WTC11 (cell line): Measurements from ENCODE around the gene CPEB3. TPM values are rescaled to one million over a fixed set of nuclear protein-coding genes. Genes with fewer than 3 reads are reported as not detected.

Experiments
- ATAC-seq: fragments of 200-7000 bp; cut with Tn5 transposase; 2 replicates; pipeline ENCODE4 v1.10.0; 2021; ENCODE audit warnings: mild to moderate bottlenecking, moderate library complexity
- CTCF ChIA-PET: fragments of 300-600 bp; sonication (Branson Sonifier 250); formaldehyde crosslinking; loops from one replicate; lab custom pipeline; 2021; ENCODE audit warnings: antibody characterized with exemption; lab: Charles Lee
- POLR2A ChIA-PET: fragments of 350-600 bp; sonication (Branson Sonifier 250); formaldehyde crosslinking; loops from one replicate; lab custom pipeline; 2021; ENCODE audit warnings: antibody characterized with exemption; lab: Charles Lee
- DNase-seq: peaks from one replicate; pipeline ENCODE4 v3.0.0; 2021; ENCODE audit warnings: low spot score
- H3K27ac Mint-ChIP-seq: 2 replicates; pipeline ENCODE4 v1.8.0; 2021; ENCODE audit warnings: mixed read lengths
- H3K27me3 Mint-ChIP-seq: 2 replicates; pipeline ENCODE4 v1.8.0; 2021; ENCODE audit warnings: low read depth, mild to moderate bottlenecking, moderate library complexity, mixed read lengths
- H3K36me3 Mint-ChIP-seq: 2 replicates; pipeline ENCODE4 v1.8.0; 2021; ENCODE audit warnings: mixed read lengths
- H3K4me1 Mint-ChIP-seq: 2 replicates; pipeline ENCODE4 v1.8.0; 2022; ENCODE audit warnings: mixed read lengths
- H3K4me3 Mint-ChIP-seq: 2 replicates; pipeline ENCODE4 v1.8.0; 2021; ENCODE audit warnings: mild to moderate bottlenecking, moderate library complexity, mixed read lengths
- H3K9me3 Mint-ChIP-seq: 2 replicates; pipeline ENCODE4 v1.8.0; 2021; ENCODE audit warnings: mixed read lengths
- CREB1 ChIP-seq: sonication (generic); formaldehyde crosslinking; IDR thresholded peaks from 2 replicates; pipeline ENCODE4 v1.8.0; 2023; ENCODE audit warnings: mild to moderate bottlenecking, missing genetic modification reagents
- ESRRA ChIP-seq: sonication (generic); formaldehyde crosslinking; IDR thresholded peaks from 2 replicates; pipeline ENCODE4 v1.8.1; 2022; ENCODE audit warnings: mild to moderate bottlenecking, missing genetic modification reagents, borderline replicate concordance
- FOXK1 ChIP-seq: sonication (generic); formaldehyde crosslinking; IDR thresholded peaks from 2 replicates; pipeline ENCODE4 v1.8.0; 2022; ENCODE audit warnings: mild to moderate bottlenecking, moderate library complexity, missing genetic modification reagents
- FOXP1 ChIP-seq: sonication (generic); formaldehyde crosslinking; IDR thresholded peaks from 2 replicates; pipeline ENCODE4 v1.8.0; 2022; ENCODE audit warnings: missing genetic modification reagents, mild to moderate bottlenecking, moderate library complexity, borderline replicate concordance
- GABPB1 ChIP-seq: sonication (generic); formaldehyde crosslinking; IDR thresholded peaks from 2 replicates; pipeline ENCODE4 v1.8.1; 2023; ENCODE audit warnings: mild to moderate bottlenecking, missing genetic modification reagents
- NFATC4 ChIP-seq: fragments of 250-450 bp; sonication (Bioruptor Pico); IDR thresholded peaks from 2 replicates; pipeline ENCODE4 v1.9.0; 2021; ENCODE audit warnings: mild to moderate bottlenecking
- RORB ChIP-seq: fragments of 250-450 bp; sonication (Bioruptor Pico); IDR thresholded peaks from 2 replicates; pipeline ENCODE4 v1.9.0; 2021; ENCODE audit warnings: mild to moderate bottlenecking
- SOX15 ChIP-seq: fragments of 250-450 bp; sonication (Bioruptor Pico); IDR thresholded peaks from 2 replicates; pipeline ENCODE4 v1.9.0; 2021; ENCODE audit warnings: mild to moderate bottlenecking
- SP1 ChIP-seq: sonication (generic); formaldehyde crosslinking; conservative IDR thresholded peaks from 2 replicates; pipeline ENCODE4 v1.8.1; 2022; ENCODE audit warnings: missing genetic modification reagents
- ZNF232 ChIP-seq: sonication (generic); formaldehyde crosslinking; IDR thresholded peaks from 2 replicates; pipeline ENCODE4 v1.8.0; 2022; ENCODE audit warnings: mild to moderate bottlenecking, missing genetic modification reagents
- ZNF263 ChIP-seq: sonication (generic); formaldehyde crosslinking; IDR thresholded peaks from 2 replicates; pipeline ENCODE4 v1.8.1; 2022; ENCODE audit warnings: low read depth, mild to moderate bottlenecking, moderate library complexity, missing genetic modification reagents
- total RNA-seq: library from RNA; stranded (reverse); gene quantifications from 3 replicates; pipeline ENCODE4 v1.2.3, GENCODE V29; 2021
- TF ChIP-seq, protein P1 (sequence below): sonication (generic); formaldehyde crosslinking; IDR thresholded peaks from 2 replicates; pipeline ENCODE4 v1.8.0; 2022; ENCODE audit warnings: missing genetic modification reagents
- TF ChIP-seq, protein P2 (sequence below): sonication (generic); formaldehyde crosslinking; IDR thresholded peaks from 2 replicates; pipeline ENCODE4 v1.8.1; 2022; ENCODE audit warnings: missing genetic modification reagents, borderline replicate concordance
- TF ChIP-seq, protein P3 (sequence below): fragments of 250-450 bp; sonication (Bioruptor Pico); IDR thresholded peaks from 2 replicates; pipeline ENCODE4 v2.1.2; 2022; ENCODE audit warnings: mild to moderate bottlenecking, moderate library complexity
- TF ChIP-seq, protein P4 (sequence below): sonication (generic); formaldehyde crosslinking; IDR thresholded peaks from 2 replicates; pipeline ENCODE4 v1.8.0; 2023; ENCODE audit warnings: missing genetic modification reagents, mild to moderate bottlenecking, borderline replicate concordance

Gene CPEB3
- total RNA-seq, 1 experiment from 2014 or later = 2.4 TPM

DNA sequence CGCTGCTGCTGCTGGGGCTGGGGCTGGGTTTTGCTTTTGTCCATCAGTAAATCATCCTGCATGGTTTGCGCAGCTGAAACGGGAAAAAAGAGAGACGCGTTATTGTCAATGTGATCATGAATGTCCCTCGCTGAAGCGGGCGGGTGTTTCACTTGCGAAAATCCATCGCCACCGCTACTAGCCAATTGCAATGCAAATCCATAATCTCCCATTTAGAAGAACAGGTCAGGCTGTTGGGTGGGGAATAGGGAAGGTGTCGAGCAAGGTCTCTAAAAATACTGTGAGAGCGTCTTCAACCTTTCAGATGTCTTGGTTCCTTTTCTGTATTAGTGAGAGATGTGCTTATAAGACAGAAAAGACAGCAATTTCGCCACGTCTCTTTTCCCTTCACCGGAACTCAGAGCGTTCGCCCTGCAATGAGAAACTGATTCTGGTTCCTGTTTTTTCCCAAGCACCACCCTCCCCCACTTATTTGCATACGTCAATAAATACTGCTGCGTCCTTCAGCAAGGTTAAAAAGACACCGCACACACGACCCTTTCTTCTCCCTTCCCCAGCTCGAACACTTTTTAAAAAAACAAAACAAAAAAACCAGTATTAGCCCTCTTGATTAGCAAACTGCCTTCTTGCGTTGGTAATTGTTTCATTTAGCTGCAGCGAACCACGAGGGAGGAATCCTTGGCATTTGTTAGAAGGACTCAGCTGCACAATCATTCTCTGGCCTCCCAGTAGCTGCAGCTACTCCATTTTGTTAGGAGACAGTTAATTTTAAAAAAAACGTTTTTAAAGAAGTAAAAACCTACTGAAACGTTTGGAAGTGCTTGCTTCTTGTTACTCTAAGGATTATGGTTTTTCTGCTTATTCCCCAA is 50.4 kb downstream of the CPEB3 start:
- peak overlapping the region; percentile 91 for H3K27ac Mint-ChIP-seq
- DNase-seq (peak; percentile 19), ATAC-seq (peak; percentile 43)
- peaks cover 40% of the 10 kb centered on the region for H3K27me3 Mint-ChIP-seq
- H3K36me3 Mint-ChIP-seq = no peaks in the 10 kb centered on the region
- peak overlapping the region; percentile 91 for H3K4me3 Mint-ChIP-seq
- TF ChIP-seq ESRRA (CRISPR knock-in tag) = 0 out of 2 replicates have a peak, but pooled peaks have one; percentile 12
- TF ChIP-seq FOXK1 (CRISPR knock-in tag) = peak; percentile 82; the same call in 1 of the 2 replicates
- TF ChIP-seq, protein P1, sequence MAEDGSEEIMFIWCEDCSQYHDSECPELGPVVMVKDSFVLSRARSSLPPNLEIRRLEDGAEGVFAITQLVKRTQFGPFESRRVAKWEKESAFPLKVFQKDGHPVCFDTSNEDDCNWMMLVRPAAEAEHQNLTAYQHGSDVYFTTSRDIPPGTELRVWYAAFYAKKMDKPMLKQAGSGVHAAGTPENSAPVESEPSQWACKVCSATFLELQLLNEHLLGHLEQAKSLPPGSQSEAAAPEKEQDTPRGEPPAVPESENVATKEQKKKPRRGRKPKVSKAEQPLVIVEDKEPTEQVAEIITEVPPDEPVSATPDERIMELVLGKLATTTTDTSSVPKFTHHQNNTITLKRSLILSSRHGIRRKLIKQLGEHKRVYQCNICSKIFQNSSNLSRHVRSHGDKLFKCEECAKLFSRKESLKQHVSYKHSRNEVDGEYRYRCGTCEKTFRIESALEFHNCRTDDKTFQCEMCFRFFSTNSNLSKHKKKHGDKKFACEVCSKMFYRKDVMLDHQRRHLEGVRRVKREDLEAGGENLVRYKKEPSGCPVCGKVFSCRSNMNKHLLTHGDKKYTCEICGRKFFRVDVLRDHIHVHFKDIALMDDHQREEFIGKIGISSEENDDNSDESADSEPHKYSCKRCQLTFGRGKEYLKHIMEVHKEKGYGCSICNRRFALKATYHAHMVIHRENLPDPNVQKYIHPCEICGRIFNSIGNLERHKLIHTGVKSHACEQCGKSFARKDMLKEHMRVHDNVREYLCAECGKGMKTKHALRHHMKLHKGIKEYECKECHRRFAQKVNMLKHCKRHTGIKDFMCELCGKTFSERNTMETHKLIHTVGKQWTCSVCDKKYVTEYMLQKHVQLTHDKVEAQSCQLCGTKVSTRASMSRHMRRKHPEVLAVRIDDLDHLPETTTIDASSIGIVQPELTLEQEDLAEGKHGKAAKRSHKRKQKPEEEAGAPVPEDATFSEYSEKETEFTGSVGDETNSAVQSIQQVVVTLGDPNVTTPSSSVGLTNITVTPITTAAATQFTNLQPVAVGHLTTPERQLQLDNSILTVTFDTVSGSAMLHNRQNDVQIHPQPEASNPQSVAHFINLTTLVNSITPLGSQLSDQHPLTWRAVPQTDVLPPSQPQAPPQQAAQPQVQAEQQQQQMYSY = 0 out of 2 replicates have a peak, but pooled peaks have one; percentile 26
- TF ChIP-seq GABPB1 (CRISPR knock-in tag) = no peak
- ChIA-PET POLR2A (interaction anchor here (0.6 to 1.6 kb wide), 2 partner anchors 24 to 50 kb away, joined by 4 to 7 read pairs; partner anchors contain the start of genes CPEB3 and MARCHF5), CTCF (interaction anchor here (1.0 to 1.9 kb wide), 3 partner anchors 24 to 194 kb away, joined by 3 to 14 read pairs (median 3); partner anchors contain the start of genes CPEB3 and MARCHF5)
- H3K9me3 Mint-ChIP-seq = no peaks in the 10 kb centered on the region
- peaks cover 36% of the 10 kb centered on the region for H3K4me1 Mint-ChIP-seq

DNA sequence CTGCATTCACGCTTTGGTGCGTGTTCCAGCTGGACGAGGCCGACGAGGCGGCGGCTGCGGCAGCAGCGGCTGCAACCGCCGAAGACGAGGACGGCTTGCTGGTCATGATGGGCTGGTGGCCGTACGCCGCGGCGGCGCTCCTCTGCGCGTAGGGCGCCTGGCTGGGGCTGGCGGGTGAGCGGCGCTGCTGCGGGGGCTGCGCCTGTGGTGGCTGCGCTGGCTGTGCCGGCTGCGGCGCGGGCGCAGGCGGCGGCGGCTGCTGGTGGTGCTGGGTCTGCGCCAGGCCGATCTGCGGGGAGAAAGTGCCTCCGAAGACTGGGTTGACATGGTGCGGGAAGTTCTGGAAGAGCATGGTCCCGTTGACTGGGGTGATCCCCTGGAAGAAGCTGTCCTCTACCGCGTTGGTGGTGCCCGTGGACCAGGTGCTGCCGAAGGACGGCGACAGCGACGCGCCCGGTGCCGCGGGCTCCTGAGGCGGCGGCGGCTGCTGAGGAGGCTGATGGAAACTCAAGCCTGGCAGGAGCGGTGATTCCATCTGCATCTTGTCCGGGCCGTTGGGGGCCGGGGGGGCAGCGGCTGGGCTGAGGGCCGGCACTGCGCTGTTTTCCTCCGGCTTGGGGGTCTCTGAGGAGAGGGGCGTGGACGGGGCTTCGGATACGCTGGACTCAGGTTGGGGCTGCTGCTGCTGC is 51.1 kb downstream of the CPEB3 start:
- Mint-ChIP-seq H3K4me1 (peaks cover 36% of the 10 kb centered on the region), H3K4me3 (peak overlapping the region; percentile 91), H3K9me3 (no peaks in the 10 kb centered on the region), H3K36me3 (no peaks in the 10 kb centered on the region), H3K27me3 (peaks cover 40% of the 10 kb centered on the region), H3K27ac (peak overlapping the region; percentile 91)
- ChIA-PET CTCF (interaction anchor here (1.0 to 1.9 kb wide), 2 partner anchors 51 to 55 kb away, joined by 3 to 14 read pairs; partner anchors contain the start of genes CPEB3 and MARCHF5), POLR2A (interaction anchor here (1.2 to 2.1 kb wide), 2 partner anchors 20 to 51 kb away, joined by 3 to 8 read pairs; partner anchors contain the start of genes CPEB3 and MARCHF5)
- DNase-seq (peak; percentile 60), ATAC-seq (peak; percentile 58)
- TF ChIP-seq, protein P2, sequence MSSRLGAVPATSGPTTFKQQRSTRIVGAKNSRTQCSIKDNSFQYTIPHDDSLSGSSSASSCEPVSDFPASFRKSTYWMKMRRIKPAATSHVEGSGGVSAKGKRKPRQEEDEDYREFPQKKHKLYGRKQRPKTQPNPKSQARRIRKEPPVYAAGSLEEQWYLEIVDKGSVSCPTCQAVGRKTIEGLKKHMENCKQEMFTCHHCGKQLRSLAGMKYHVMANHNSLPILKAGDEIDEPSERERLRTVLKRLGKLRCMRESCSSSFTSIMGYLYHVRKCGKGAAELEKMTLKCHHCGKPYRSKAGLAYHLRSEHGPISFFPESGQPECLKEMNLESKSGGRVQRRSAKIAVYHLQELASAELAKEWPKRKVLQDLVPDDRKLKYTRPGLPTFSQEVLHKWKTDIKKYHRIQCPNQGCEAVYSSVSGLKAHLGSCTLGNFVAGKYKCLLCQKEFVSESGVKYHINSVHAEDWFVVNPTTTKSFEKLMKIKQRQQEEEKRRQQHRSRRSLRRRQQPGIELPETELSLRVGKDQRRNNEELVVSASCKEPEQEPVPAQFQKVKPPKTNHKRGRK = no peak
- TF ChIP-seq FOXP1 (CRISPR knock-in tag) (peak; percentile 71; the same call in 1 of the 2 replicates), ZNF263 (CRISPR knock-in tag) (no peak), CREB1 (CRISPR knock-in tag) (no peak), NFATC4 (CRISPR knock-in tag) (no peak), RORB (CRISPR knock-in tag) (no peak), SP1 (0 out of 2 replicates have a peak, but pooled peaks have one; percentile 18), ZNF232 (no peak), SOX15 (CRISPR knock-in tag) (no peak)
- TF ChIP-seq, protein P3, sequence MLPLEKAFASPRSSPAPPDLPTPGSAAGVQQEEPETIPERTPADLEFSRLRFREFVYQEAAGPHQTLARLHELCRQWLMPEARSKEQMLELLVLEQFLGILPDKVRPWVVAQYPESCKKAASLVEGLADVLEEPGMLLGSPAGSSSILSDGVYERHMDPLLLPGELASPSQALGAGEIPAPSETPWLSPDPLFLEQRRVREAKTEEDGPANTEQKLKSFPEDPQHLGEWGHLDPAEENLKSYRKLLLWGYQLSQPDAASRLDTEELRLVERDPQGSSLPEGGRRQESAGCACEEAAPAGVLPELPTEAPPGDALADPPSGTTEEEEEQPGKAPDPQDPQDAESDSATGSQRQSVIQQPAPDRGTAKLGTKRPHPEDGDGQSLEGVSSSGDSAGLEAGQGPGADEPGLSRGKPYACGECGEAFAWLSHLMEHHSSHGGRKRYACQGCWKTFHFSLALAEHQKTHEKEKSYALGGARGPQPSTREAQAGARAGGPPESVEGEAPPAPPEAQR (CRISPR knock-in tag) = no peak
- TF ChIP-seq, protein P4, sequence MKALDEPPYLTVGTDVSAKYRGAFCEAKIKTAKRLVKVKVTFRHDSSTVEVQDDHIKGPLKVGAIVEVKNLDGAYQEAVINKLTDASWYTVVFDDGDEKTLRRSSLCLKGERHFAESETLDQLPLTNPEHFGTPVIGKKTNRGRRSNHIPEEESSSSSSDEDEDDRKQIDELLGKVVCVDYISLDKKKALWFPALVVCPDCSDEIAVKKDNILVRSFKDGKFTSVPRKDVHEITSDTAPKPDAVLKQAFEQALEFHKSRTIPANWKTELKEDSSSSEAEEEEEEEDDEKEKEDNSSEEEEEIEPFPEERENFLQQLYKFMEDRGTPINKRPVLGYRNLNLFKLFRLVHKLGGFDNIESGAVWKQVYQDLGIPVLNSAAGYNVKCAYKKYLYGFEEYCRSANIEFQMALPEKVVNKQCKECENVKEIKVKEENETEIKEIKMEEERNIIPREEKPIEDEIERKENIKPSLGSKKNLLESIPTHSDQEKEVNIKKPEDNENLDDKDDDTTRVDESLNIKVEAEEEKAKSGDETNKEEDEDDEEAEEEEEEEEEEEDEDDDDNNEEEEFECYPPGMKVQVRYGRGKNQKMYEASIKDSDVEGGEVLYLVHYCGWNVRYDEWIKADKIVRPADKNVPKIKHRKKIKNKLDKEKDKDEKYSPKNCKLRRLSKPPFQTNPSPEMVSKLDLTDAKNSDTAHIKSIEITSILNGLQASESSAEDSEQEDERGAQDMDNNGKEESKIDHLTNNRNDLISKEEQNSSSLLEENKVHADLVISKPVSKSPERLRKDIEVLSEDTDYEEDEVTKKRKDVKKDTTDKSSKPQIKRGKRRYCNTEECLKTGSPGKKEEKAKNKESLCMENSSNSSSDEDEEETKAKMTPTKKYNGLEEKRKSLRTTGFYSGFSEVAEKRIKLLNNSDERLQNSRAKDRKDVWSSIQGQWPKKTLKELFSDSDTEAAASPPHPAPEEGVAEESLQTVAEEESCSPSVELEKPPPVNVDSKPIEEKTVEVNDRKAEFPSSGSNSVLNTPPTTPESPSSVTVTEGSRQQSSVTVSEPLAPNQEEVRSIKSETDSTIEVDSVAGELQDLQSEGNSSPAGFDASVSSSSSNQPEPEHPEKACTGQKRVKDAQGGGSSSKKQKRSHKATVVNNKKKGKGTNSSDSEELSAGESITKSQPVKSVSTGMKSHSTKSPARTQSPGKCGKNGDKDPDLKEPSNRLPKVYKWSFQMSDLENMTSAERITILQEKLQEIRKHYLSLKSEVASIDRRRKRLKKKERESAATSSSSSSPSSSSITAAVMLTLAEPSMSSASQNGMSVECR (CRISPR knock-in tag) = no peak
- TF ChIP-seq, protein P1 = no peak
